ENCODE measurements around the gene MRPL2. TPM values are rescaled to one million over a fixed set of nuclear protein-coding genes. Genes with fewer than 3 reads are reported as not detected.

Gene MRPL2
- total and polyA plus RNA-seq, 2 of the 8 experiments (the other 6 are each of a cell fraction or from before 2014, with no cell fraction given): 58.7 to 99.9 TPM

GRCh38 chr6:43021270-43022047 lies 37.8 kb downstream of the MRPL2 start, which contains the start of gene RRP36 (continued):
- TF ChIP-seq CHD7 (IDR thresholded peaks at IDR 0.05; ENCODE audit: insufficient replicate concordance, low read length) (no peak), TAF1 (IDR thresholded peaks at IDR 0.05; ENCODE audit: low read depth, low read length) (peak; percentile 54; the same call in 1 of the 2 replicates), RAD21 (IDR thresholded peaks at IDR 0.05 in 1 of 2, conservative IDR thresholded peaks at IDR 0.05 in 1 of 2; ENCODE audit: low read depth in 2 of 2, low read length in 2 of 2) (0 out of 4 replicates have a peak, but pooled peaks of 1 of the 2 experiments have one; percentile 1), HDAC2 (IDR thresholded peaks at IDR 0.05; ENCODE audit: borderline replicate concordance in 1 of 2, low read depth in 2 of 2, low read length in 2 of 2) (peak in 1 of 2 experiments; percentile 75; a peak in 1 of 4 replicates), POU5F1 (IDR thresholded peaks at IDR 0.05; ENCODE audit: low read depth, low read length) (no peak), SIN3A (conservative IDR thresholded peaks at IDR 0.05 in 1 of 2, IDR thresholded peaks at IDR 0.05 in 1 of 2; ENCODE audit: low read depth in 1 of 2, low read length in 2 of 2) (peak in 1 of 2 experiments; percentile 73; a peak in 2 of 4 replicates), POLR2AphosphoS5 (IDR thresholded peaks at IDR 0.05; ENCODE audit: low read depth, low read length) (peak; percentile 16; the same call in 1 of the 2 replicates), CREB1 (IDR thresholded peaks at IDR 0.05) (0 out of 2 replicates have a peak, but pooled peaks have one; percentile 53)
